K562 (cell line): ENCODE measurements around the gene ZFP36. TPM values are rescaled to one million over a fixed set of nuclear protein-coding genes. Genes with fewer than 3 reads are reported as not detected.

Experiments
- ATAC-seq: fragments of 200-7000 bp; cut with Tn5 transposase; 3 replicates; pipeline ENCODE4 v1.9.1; 2020; ENCODE audit warnings: moderate library complexity
- BruUV-seq: library from RNA; stranded (reverse); fragments of 400-500 nt; replicated peaks from 2 replicates; lab custom pipeline; 2021; lab: Mats Ljungman, UMichigan
- CTCF ChIA-PET: fragments of 300-600 bp; formaldehyde crosslinking; extraction: SDS; loops from one replicate; lab custom pipeline; 2021; ENCODE audit warnings: low intra/inter-chr PET ratio; lab: Yijun Ruan, JAX
- POLR2A ChIA-PET: fragments of 300-600, 350-650 bp; sonication (Branson Sonifier 250); formaldehyde crosslinking; extraction: SDS; loops from one replicate; lab custom pipeline; 2021; ENCODE audit warnings: antibody characterized with exemption, inconsistent platforms; lab: Yijun Ruan, JAX
- DNase-seq, 4 experiments: peaks; one replicate each; pipeline versions ENCODE4 v3.0.0 to v3.0.0-alpha.2; 2011 to 2018; ENCODE audit warnings: low spot score in 3 of 4, mixed read lengths in 3 of 4; ENCODE audit errors: extremely low read depth in 1 of 4
- FAIRE-seq: peaks from 2 replicates; lab custom pipeline; 2011; peaks lifted over from hg19 to GRCh38; lab: Jason Lieb, UNC
- H2AFZ ChIP-seq: 2 replicates; pipeline ENCODE4 v1.6.0; 2011; ENCODE audit warnings: low read depth, low read length, control low read depth, inconsistent platforms
- H3K27ac ChIP-seq: fragments of 200-600 bp; 3 replicates; pipeline ENCODE4 v1.8.0; 2011; ENCODE audit warnings: low read depth, mild to moderate bottlenecking, control low read depth, inconsistent platforms, low read length, moderate library complexity, mixed read lengths; ENCODE audit errors: extremely low read depth
- H3K27me3 ChIP-seq, 2 experiments: fragments of 300-600 bp in 1 of 2; 2 replicates in 1 of 2; 3 replicates in 1 of 2; pipeline versions ENCODE4 v1.6.0 to v1.8.0; 2011; ENCODE audit warnings: inconsistent platforms in 2 of 2, low read length in 2 of 2, mild to moderate bottlenecking in 1 of 2, mixed read lengths in 1 of 2, moderate library complexity in 1 of 2; ENCODE audit not compliant: control insufficient read depth in 2 of 2, insufficient read depth in 2 of 2
- H3K36me3 ChIP-seq: fragments of 300-600 bp; 3 replicates; pipeline ENCODE4 v1.8.0; 2011; ENCODE audit warnings: mild to moderate bottlenecking, low read length, inconsistent platforms; ENCODE audit not compliant: control insufficient read depth, insufficient read depth
- H3K4me1 ChIP-seq, 2 experiments: fragments of 200-600 bp in 1 of 2; replicated peaks in 1 of 2; 2 replicates in 1 of 2; 3 replicates in 1 of 2; pipeline versions ENCODE4 v1.5.1 to v1.8.0; 2011; ENCODE audit warnings: inconsistent platforms in 2 of 2, low read length in 2 of 2, mild to moderate bottlenecking in 1 of 2, mixed read lengths in 1 of 2, moderate library complexity in 1 of 2; ENCODE audit not compliant: control insufficient read depth in 2 of 2, insufficient read depth in 2 of 2
- H3K4me2 ChIP-seq: 2 replicates; pipeline ENCODE4 v1.6.1; 2011; ENCODE audit warnings: low read length, control low read depth, inconsistent platforms, mixed read lengths; ENCODE audit not compliant: insufficient read depth
- H3K4me3 ChIP-seq: fragments of 200-600 bp; sonication (generic), shearing (Covaris generic); 2 replicates; pipeline ENCODE4 v1.5.1; 2016; ENCODE audit warnings: control low read depth, inconsistent platforms
- H3K79me2 ChIP-seq: fragments of 200-600 bp; 3 replicates; pipeline ENCODE4 v1.8.0; 2011; ENCODE audit warnings: low read length, inconsistent platforms; ENCODE audit not compliant: control insufficient read depth, insufficient read depth
- H3K9ac ChIP-seq, 2 experiments: 2 replicates each; pipeline versions ENCODE4 v1.6.0 to v1.6.1; 2011; ENCODE audit warnings: low read depth in 2 of 2, low read length in 2 of 2, control low read depth in 1 of 2, inconsistent platforms in 1 of 2, mild to moderate bottlenecking in 1 of 2, mixed read lengths in 1 of 2; ENCODE audit not compliant: insufficient read depth in 1 of 2
- H3K9me1 ChIP-seq: one replicate; pipeline ENCODE4 v1.6.0; 2011; ENCODE audit warnings: inconsistent platforms, mild to moderate bottlenecking, low read length, moderate library complexity; ENCODE audit not compliant: control insufficient read depth, insufficient read depth
- H3K9me3 ChIP-seq: replicated peaks from 2 replicates; pipeline ENCODE4 v1.5.1; 2011; ENCODE audit warnings: low read depth, low read length, inconsistent platforms; ENCODE audit not compliant: control insufficient read depth, insufficient read depth
- H4K20me1 ChIP-seq: replicated peaks from 2 replicates; pipeline ENCODE4 v1.6.1; 2011; ENCODE audit warnings: low read length, inconsistent platforms, mixed read lengths; ENCODE audit not compliant: control insufficient read depth, insufficient read depth
- NR4A1 ChIP-seq, 2 experiments: fragments of 250-450 bp in 1 of 2; fragments of 450-650 bp in 1 of 2; sonication (Bioruptor Pico) in 1 of 2; IDR thresholded peaks; 2 replicates each; pipeline versions ENCODE4 v1.4.0 to v1.6.1; 2016 to 2020; ENCODE audit warnings: mild to moderate bottlenecking in 2 of 2, missing compliant biosample characterization in 1 of 2, missing genetic modification characterization in 1 of 2, moderate library complexity in 1 of 2
- POLR2G ChIP-seq: fragments of 200-400 bp; formaldehyde crosslinking; IDR thresholded peaks from 2 replicates; pipeline ENCODE4 v1.6.1; 2017; ENCODE audit warnings: low read depth, mild to moderate bottlenecking, antibody characterized with exemption, low read length, moderate library complexity
- RBFOX2 ChIP-seq: fragments of 200-400 bp; formaldehyde crosslinking; IDR thresholded peaks from 2 replicates; pipeline ENCODE4 v1.6.1; 2017; ENCODE audit warnings: low read depth, mild to moderate bottlenecking, low read length, moderate library complexity
- SUPT5H ChIP-seq: fragments of 450-650 bp; IDR thresholded peaks from 2 replicates; pipeline ENCODE4 v1.6.1; 2016
- ZNF212 ChIP-seq: fragments of 450-650 bp; formaldehyde crosslinking; IDR thresholded peaks from 2 replicates; pipeline ENCODE4 v1.4.0; 2020; ENCODE audit warnings: mild to moderate bottlenecking
- WGBS: fragments of 100-300 bp; shearing (Covaris generic); methylation state at CpG from one replicate; pipeline ENCODE4 v1.1.6; 2016; ENCODE audit warnings: low coverage, mixed read lengths; ENCODE audit not compliant: insufficient coverage; ENCODE audit errors: missing lambda C conversion rate; 5-methylcytosine and 5-hydroxymethylcytosine counted together
- in situ Hi-C: fragments of 300-500 bp; cut with MboI; formaldehyde crosslinking; loops from 4 replicates; pipeline ENCODE4 v1.15.0; 2018; ENCODE audit warnings: inconsistent platforms, mixed read lengths
- intact Hi-C: fragments of 100-400 bp; cut with micrococcal nuclease; formaldehyde crosslinking; loops from 2 replicates; pipeline ENCODE4 v1.14.2; 2022
- polyA plus RNA-seq, 8 experiments: library from polyadenylated mRNA; depleted of rRNA in 4 of 8; stranded (reverse) in 5 of 8; unstranded in 3 of 8; fragments of >200 nt; fragmentation: Nextera tagmentation in 2 of 8; fragmentation: Illumina TruSeq in 1 of 8; extraction: Ambion mirVana in 2 of 8; extraction: Trizol in 1 of 8; gene quantifications; 2 replicates each; pipeline versions ENCODE4 v1.2.1 to v1.2.3, GENCODE V29; 2011 to 2014; ENCODE audit warnings: inconsistent platforms in 1 of 8, missing spikeins in 1 of 8
- total RNA-seq, 7 experiments: library from RNA; depleted of rRNA in 6 of 7; stranded (reverse); fragments of >200 nt in 6 of 7; fragmentation: Illumina TruSeq in 2 of 7; extraction: Trizol in 2 of 7; gene quantifications; 2 replicates each; pipeline versions ENCODE4 v1.2.1 to v1.2.3, GENCODE V29; 2011 to 2021; ENCODE audit warnings: low replicate concordance in 1 of 7
- TF ChIP-seq, protein P1 (sequence below): fragments of 150-350 bp; IDR thresholded peaks from 2 replicates; pipeline ENCODE4 v1.6.1; 2014; ENCODE audit warnings: low read depth, mild to moderate bottlenecking, low read length, borderline replicate concordance

The ZFP36 gene
- total and polyA plus RNA-seq, 9 of the 15 experiments (the other 6 are each of a cell fraction or from before 2014, with no cell fraction given), result 1.0 to 20.1 (median 3.5) TPM

DNA sequence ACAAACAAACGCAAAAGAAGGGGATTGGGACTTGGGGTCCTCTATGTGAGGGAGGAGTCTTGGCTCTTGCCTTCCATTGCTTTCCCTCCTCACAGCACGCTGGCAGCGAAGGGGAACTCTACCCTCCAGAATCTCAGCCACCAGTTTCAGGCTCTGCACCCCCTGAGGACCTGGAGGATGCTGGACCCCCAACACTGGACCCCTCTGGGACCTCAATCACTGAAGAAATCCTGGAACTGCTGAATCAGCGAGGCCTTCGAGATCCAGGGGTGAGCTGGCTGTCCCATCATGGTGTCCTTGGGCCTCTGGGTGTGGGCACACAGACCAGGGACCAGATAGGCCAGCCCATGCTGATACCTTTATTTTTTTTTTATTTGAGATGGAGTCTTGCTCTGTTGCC lies 15.4 kb downstream of the ZFP36 start (continued):
- TF ChIP-seq, protein P1, sequence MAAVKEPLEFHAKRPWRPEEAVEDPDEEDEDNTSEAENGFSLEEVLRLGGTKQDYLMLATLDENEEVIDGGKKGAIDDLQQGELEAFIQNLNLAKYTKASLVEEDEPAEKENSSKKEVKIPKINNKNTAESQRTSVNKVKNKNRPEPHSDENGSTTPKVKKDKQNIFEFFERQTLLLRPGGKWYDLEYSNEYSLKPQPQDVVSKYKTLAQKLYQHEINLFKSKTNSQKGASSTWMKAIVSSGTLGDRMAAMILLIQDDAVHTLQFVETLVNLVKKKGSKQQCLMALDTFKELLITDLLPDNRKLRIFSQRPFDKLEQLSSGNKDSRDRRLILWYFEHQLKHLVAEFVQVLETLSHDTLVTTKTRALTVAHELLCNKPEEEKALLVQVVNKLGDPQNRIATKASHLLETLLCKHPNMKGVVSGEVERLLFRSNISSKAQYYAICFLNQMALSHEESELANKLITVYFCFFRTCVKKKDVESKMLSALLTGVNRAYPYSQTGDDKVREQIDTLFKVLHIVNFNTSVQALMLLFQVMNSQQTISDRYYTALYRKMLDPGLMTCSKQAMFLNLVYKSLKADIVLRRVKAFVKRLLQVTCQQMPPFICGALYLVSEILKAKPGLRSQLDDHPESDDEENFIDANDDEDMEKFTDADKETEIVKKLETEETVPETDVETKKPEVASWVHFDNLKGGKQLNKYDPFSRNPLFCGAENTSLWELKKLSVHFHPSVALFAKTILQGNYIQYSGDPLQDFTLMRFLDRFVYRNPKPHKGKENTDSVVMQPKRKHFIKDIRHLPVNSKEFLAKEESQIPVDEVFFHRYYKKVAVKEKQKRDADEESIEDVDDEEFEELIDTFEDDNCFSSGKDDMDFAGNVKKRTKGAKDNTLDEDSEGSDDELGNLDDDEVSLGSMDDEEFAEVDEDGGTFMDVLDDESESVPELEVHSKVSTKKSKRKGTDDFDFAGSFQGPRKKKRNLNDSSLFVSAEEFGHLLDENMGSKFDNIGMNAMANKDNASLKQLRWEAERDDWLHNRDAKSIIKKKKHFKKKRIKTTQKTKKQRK, result no peak
- TF ChIP-seq, all 486 proteins: peak for 4

DNA sequence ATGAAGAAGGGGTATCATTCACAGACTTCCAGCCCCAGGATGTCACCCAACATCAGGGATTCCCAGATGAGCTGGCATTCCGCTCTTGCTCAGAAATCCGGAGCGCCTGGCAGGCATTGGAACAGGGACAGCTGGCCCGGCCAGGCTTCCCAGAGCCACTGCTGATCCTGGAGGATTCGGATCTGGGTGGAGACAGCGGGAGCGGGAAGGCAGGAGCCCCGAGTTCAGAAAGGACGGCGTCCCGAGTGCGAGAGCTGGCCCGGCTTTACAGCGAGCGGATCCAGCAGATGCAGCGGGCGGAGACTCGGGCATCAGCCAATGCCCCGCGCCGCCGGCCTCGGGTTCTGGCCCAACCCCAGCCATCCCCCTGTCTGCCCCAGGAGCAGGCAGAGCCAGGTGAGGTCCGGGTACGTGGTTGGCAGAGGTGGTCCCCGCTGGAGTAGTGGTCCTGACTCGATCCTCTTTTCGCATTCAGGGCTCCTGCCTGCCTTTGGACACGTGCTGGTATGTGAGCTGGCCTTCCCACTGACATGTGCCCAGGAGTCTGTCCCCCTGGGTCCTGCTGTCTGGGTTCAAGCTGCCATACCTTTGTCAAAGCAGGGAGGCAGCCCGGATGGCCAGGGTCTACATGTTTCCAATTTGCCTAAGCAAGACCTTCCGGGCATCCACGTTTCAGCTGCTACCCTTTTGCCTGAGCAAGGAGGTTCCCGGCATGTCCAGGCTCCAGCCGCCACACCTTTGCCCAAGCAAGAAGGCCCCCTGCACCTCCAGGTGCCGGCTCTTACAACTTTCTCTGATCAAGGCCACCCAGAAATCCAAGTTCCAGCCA lies 16.8 kb downstream of the ZFP36 start:
- no peaks in the 10 kb centered on the region for H3K27me3 ChIP-seq
- no peaks in the 10 kb centered on the region for H3K79me2 ChIP-seq
- no TSS peak for BruUV-seq
- H3K4me2 ChIP-seq, result no peak overlapping the region
- peak overlapping the region in 1 of 2 experiments; percentile 50; a peak in 2 of 4 replicates for H3K9ac ChIP-seq
- FAIRE-seq, result no peak
- no peak overlapping the region for H3K4me3 ChIP-seq
- in situ Hi-C loops, result no loop called here
- H2AFZ ChIP-seq, result no peak overlapping the region
- intact Hi-C loops, result no loop called here
- ChIA-PET POLR2A (interaction anchor here (0.7 to 9.1 kb wide), 7 partner anchors 10 to 80 kb away, joined by 3 to 141 read pairs (median 4); partner anchors contain the start of genes PLEKHG2 and RPS16), CTCF (no interaction called here)
- peaks cover 25% of the 10 kb centered on the region; the same call in 2 of the 3 replicates for H3K36me3 ChIP-seq
- H3K9me3 ChIP-seq, result no peaks in the 10 kb centered on the region
- H3K27ac ChIP-seq, result no peak overlapping the region
- no peaks in the 10 kb centered on the region for H4K20me1 ChIP-seq
- TF ChIP-seq SUPT5H (no peak), RBFOX2 (peak; percentile 26; the same call in 1 of the 2 replicates), NR4A1 (CRISPR knock-in tag; IDR thresholded peaks at IDR 0.05) (no peak), NR4A1 (tag; IDR thresholded peaks at IDR 0.05) (no peak), POLR2G (peak; percentile 42; the same call in 1 of the 2 replicates), ZNF212 (CRISPR knock-in tag) (no peak)
- TF ChIP-seq, all 486 proteins: peak for 2
- Histone ChIP-seq H3K9me1 (no peaks in the 10 kb centered on the region), H3K4me1 (peaks cover 0 to 11% of the 10 kb centered on the region in 2 experiments; a peak in 1 of 5 replicates)
- WGBS, result 82% methylated on average over 28 of the region's 35 CpGs
- DNase-seq (no peak), ATAC-seq (no peak)
